ENCODE data around the gene ABLIM1. TPM values are rescaled to one million over a fixed set of nuclear protein-coding genes. Genes with fewer than 3 reads are reported as not detected.

ABLIM1 gene
- total RNA-seq, 1 experiment from 2014 or later: 274 TPM

- Histone ChIP-seq H3K4me3 (ENCODE audit: low read depth in 2 of 2, low read length in 2 of 2) (no peak overlapping the region), H3K36me3 (ENCODE audit: control insufficient read depth, insufficient read depth, low read length) (no peaks in the 10 kb centered on the region), H3K4me1 (ENCODE audit: control insufficient read depth, insufficient read depth, low read length) (peaks cover 21% of the 10 kb centered on the region), H3K27me3 (ENCODE audit: control insufficient read depth, insufficient read depth, low read length) (no peaks in the 10 kb centered on the region), H3K27ac (ENCODE audit: low read length) (no peak overlapping the region), H3K9me3 (ENCODE audit: control insufficient read depth, insufficient read depth, low read depth, low read length) (no peaks in the 10 kb centered on the region)
- BruUV-seq (replicated peaks): TSS peak; percentile 13
- no peak for TF ChIP-seq REST (IDR thresholded peaks at IDR 0.05; ENCODE audit: insufficient read depth in 1 of 2, low read depth in 2 of 2, low read length in 1 of 2)
- TF ChIP-seq POLR2AphosphoS5 (IDR thresholded peaks at IDR 0.05; ENCODE audit: low read depth, low read length): peak; percentile 23; the same call in 1 of the 2 replicates
- ATAC-seq: no peak
- no peak for DNase-seq (ENCODE audit: low read depth, low spot score)
- in situ Hi-C loops (cut with HindIII; ENCODE audit: low pct_unique_long_range_greater_than_20kb, low sequenced_read_pairs): no loop called here
- ChIA-PET CTCF (no interaction called here), POLR2A (no interaction called here)
- intact Hi-C loops (cut with micrococcal nuclease; ENCODE audit: unreplicated experiment): loop anchor here (5.0 to 10.0 kb wide), 3 partner anchors 160 to 312 kb away; no protein-coding TSS in a partner anchor
These were observed 183.1 kb downstream of the ABLIM1 start for GRCh38 chr10:114474989-114475388.

DNA sequence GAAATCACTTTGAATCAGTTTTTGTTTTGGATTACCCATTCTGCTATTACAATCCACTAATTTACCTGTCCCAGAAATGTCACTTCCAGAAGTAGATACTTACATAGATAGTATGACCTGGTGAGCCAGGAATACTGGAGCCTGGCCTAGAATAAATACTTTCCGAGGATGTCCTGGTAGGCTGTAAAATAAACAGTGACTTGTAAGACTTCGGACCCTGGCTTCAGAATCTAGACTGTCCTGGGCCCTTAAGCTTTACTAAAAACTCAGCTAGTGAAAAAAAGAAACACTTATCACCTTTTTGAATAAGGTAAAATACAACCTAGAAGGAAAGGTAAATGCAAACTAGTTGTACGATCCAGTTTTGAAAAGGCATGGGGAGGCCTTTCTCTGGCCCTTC, 184.3 kb downstream of the ABLIM1 start:
- ChIA-PET CTCF (no interaction called here), POLR2A (no interaction called here)
- TF ChIP-seq, protein P1, sequence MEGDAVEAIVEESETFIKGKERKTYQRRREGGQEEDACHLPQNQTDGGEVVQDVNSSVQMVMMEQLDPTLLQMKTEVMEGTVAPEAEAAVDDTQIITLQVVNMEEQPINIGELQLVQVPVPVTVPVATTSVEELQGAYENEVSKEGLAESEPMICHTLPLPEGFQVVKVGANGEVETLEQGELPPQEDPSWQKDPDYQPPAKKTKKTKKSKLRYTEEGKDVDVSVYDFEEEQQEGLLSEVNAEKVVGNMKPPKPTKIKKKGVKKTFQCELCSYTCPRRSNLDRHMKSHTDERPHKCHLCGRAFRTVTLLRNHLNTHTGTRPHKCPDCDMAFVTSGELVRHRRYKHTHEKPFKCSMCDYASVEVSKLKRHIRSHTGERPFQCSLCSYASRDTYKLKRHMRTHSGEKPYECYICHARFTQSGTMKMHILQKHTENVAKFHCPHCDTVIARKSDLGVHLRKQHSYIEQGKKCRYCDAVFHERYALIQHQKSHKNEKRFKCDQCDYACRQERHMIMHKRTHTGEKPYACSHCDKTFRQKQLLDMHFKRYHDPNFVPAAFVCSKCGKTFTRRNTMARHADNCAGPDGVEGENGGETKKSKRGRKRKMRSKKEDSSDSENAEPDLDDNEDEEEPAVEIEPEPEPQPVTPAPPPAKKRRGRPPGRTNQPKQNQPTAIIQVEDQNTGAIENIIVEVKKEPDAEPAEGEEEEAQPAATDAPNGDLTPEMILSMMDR (IDR thresholded peaks at IDR 0.05): no peak
- TF ChIP-seq REST (IDR thresholded peaks at IDR 0.05; ENCODE audit: insufficient read depth in 1 of 2, low read depth in 2 of 2, low read length in 1 of 2) (no peak), POLR2AphosphoS5 (IDR thresholded peaks at IDR 0.05; ENCODE audit: low read depth, low read length) (no peak), TCF7L2 (IDR thresholded peaks at IDR 0.05; ENCODE audit: low read depth, low read length) (no peak), SIN3A (IDR thresholded peaks at IDR 0.05; ENCODE audit: borderline replicate concordance, insufficient read depth, low read depth, low read length) (no peak)
- Histone ChIP-seq H3K4me3 (ENCODE audit: low read depth in 2 of 2, low read length in 2 of 2) (no peak overlapping the region), H3K27me3 (ENCODE audit: control insufficient read depth, insufficient read depth, low read length) (no peaks in the 10 kb centered on the region), H3K27ac (ENCODE audit: low read length) (no peak overlapping the region), H3K4me1 (ENCODE audit: control insufficient read depth, insufficient read depth, low read length) (peaks cover 21% of the 10 kb centered on the region), H3K36me3 (ENCODE audit: control insufficient read depth, insufficient read depth, low read length) (no peaks in the 10 kb centered on the region), H3K9me3 (ENCODE audit: control insufficient read depth, insufficient read depth, low read depth, low read length) (no peaks in the 10 kb centered on the region)
- in situ Hi-C loops (cut with HindIII; ENCODE audit: low pct_unique_long_range_greater_than_20kb, low sequenced_read_pairs) (no loop called here), intact Hi-C loops (cut with micrococcal nuclease; ENCODE audit: unreplicated experiment) (loop anchor here (5.0 to 10.0 kb wide), 3 partner anchors 161 to 314 kb away; no protein-coding TSS in a partner anchor)
- ATAC-seq (no peak), DNase-seq (ENCODE audit: low read depth, low spot score) (no peak)
- BruUV-seq (replicated peaks): no TSS peak

Data from Panc1 (cell line).